HCT116 (cell line): Measurements from ENCODE around the gene UBXN11. TPM values are rescaled to one million over a fixed set of nuclear protein-coding genes. Genes with fewer than 3 reads are reported as not detected.
A peak's percentile ranks its signal among the peaks of the same experiment; 100 is the strongest.

Experiments
- ATAC-seq: fragments of 200-7000 bp; cut with Tn5 transposase; 2 replicates; pipeline ENCODE4 v1.9.1; 2020; ENCODE audit warnings: mild to moderate bottlenecking, moderate library complexity
- BruUV-seq: library from RNA; stranded (reverse); fragments of 400-500 nt; replicated peaks from 2 replicates; lab custom pipeline; 2021; lab: Mats Ljungman, UMichigan
- CTCF ChIA-PET: fragments of 300-600 bp; sonication (Branson Sonifier 250); formaldehyde crosslinking; loops from one replicate; lab custom pipeline; 2021; ENCODE audit warnings: antibody characterized with exemption; lab: Charles Lee
- POLR2A ChIA-PET: fragments of 300-600, 350-600 bp; sonication (Branson Sonifier 250); formaldehyde crosslinking; loops from one replicate; lab custom pipeline; 2021; ENCODE audit warnings: antibody characterized with exemption; lab: Charles Lee
- RAD21 ChIA-PET, 2 experiments: fragments of 300-600 bp; sonication (Branson Sonifier 250); formaldehyde crosslinking; loops; one replicate each; lab custom pipeline; 2023; ENCODE audit warnings: low total read pairs in 2 of 2; ENCODE audit not compliant: uncharacterized antibody in 2 of 2, unreplicated experiment in 2 of 2, low non-redundant PET in 1 of 2; lab: Charles Lee
- DNase-seq: peaks from one replicate; pipeline ENCODE4 v3.0.0-alpha.2; 2010; ENCODE audit warnings: low read depth, low spot score
- H2AFZ ChIP-seq: fragments of 200-600 bp; shearing (Covaris generic), sonication (generic); 2 replicates; pipeline ENCODE4 v1.6.1; 2017; ENCODE audit warnings: low read depth, mixed run types, mixed read lengths, antibody characterized with exemption, low read length; ENCODE audit not compliant: poor library complexity, severe bottlenecking
- H3K27ac ChIP-seq: 2 replicates; pipeline ENCODE4 v1.5.1; 2012; ENCODE audit warnings: low read depth, low read length
- H3K27me3 ChIP-seq: fragments of 200-600 bp; sonication (generic); 2 replicates; pipeline ENCODE4 v1.6.1; 2016; ENCODE audit warnings: mixed run types, low read length, mixed read lengths; ENCODE audit not compliant: insufficient read depth
- H3K36me3 ChIP-seq, 2 experiments: fragments of 200-500 bp in 1 of 2; fragments of 200-600 bp in 1 of 2; sonication (Bioruptor generic) in 1 of 2; sonication (generic) in 1 of 2; 2 replicates each; pipeline versions ENCODE4 v1.5.1 to v1.6.1; 2014 to 2016; ENCODE audit warnings: low read length in 2 of 2, inconsistent platforms in 1 of 2, mixed read lengths in 1 of 2, mixed run types in 1 of 2; ENCODE audit not compliant: insufficient read depth in 2 of 2, control insufficient read depth in 1 of 2
- H3K4me1 ChIP-seq, 2 experiments: fragments of 200-600 bp in 1 of 2; sonication (generic) in 1 of 2; 2 replicates each; pipeline versions ENCODE4 v1.5.1 to v1.6.1; 2012 to 2017; ENCODE audit warnings: low read length in 2 of 2, inconsistent platforms in 1 of 2, mild to moderate bottlenecking in 1 of 2, mixed read lengths in 1 of 2, mixed run types in 1 of 2, moderate library complexity in 1 of 2; ENCODE audit not compliant: insufficient read depth in 2 of 2, control insufficient read depth in 1 of 2
- H3K4me2 ChIP-seq: fragments of 200-600 bp; sonication (generic); 2 replicates; pipeline ENCODE4 v1.6.1; 2017; ENCODE audit warnings: mixed run types, low read length, mixed read lengths
- H3K4me3 ChIP-seq, 2 experiments: fragments of 200-600 bp in 1 of 2; sonication (generic) in 1 of 2; replicated peaks in 1 of 2; 2 replicates each; pipeline ENCODE4 v1.5.1; 2011 to 2016; ENCODE audit warnings: low read length in 2 of 2, control low read depth in 1 of 2, low read depth in 1 of 2, mild to moderate bottlenecking in 1 of 2, mixed read lengths in 1 of 2, mixed run types in 1 of 2
- H3K79me2 ChIP-seq: fragments of 200-600 bp; sonication (generic); 2 replicates; pipeline ENCODE4 v1.6.1; 2017; ENCODE audit warnings: mild to moderate bottlenecking, mixed run types, low read length, moderate library complexity, mixed read lengths; ENCODE audit not compliant: insufficient read depth
- H3K9ac ChIP-seq: fragments of 200-600 bp; sonication (generic); 2 replicates; pipeline ENCODE4 v1.6.1; 2016; ENCODE audit warnings: low read length, mixed read lengths
- H3K9me2 ChIP-seq: fragments of 200-600 bp; sonication (generic), shearing (Covaris generic); 2 replicates; pipeline ENCODE4 v1.6.1; 2017; ENCODE audit warnings: mixed run types, mild to moderate bottlenecking, moderate library complexity; ENCODE audit not compliant: insufficient read depth
- H3K9me3 ChIP-seq, 2 experiments: fragments of 200-500 bp in 1 of 2; fragments of 200-600 bp in 1 of 2; sonication (Bioruptor generic) in 1 of 2; sonication (generic) in 1 of 2; 2 replicates each; pipeline ENCODE4 v1.6.1; 2014 to 2017; ENCODE audit warnings: low read length in 2 of 2, mixed read lengths in 2 of 2, inconsistent platforms in 1 of 2, low read depth in 1 of 2, mild to moderate bottlenecking in 1 of 2, mixed run types in 1 of 2, moderate library complexity in 1 of 2; ENCODE audit not compliant: control insufficient read depth in 1 of 2, insufficient read depth in 1 of 2
- H4K20me1 ChIP-seq: fragments of 200-600 bp; sonication (generic), shearing (Covaris generic); 2 replicates; pipeline ENCODE4 v1.6.1; 2017; ENCODE audit warnings: mixed run types, mild to moderate bottlenecking, moderate library complexity; ENCODE audit not compliant: insufficient read depth
- SIN3A ChIP-seq: IDR thresholded peaks from 2 replicates; pipeline ENCODE4 v1.6.1; 2012; ENCODE audit warnings: low read depth
- intact Hi-C: fragments of 100-400 bp; cut with micrococcal nuclease; formaldehyde crosslinking; loops from 2 replicates; pipeline ENCODE4 v1.10.0; 2022
- total RNA-seq: library from RNA; stranded (reverse); gene quantifications from one replicate; pipeline ENCODE4 v1.2.1, GENCODE V29; 2021; ENCODE audit not compliant: unreplicated experiment
- TF ChIP-seq, protein P1 (sequence below), 3 experiments: fragments of 200-600 bp in 1 of 3; sonication (generic) in 1 of 3; IDR thresholded peaks in 2 of 3; conservative IDR thresholded peaks in 1 of 3; 2 replicates each; pipeline ENCODE4 v1.5.1; 2012 to 2017; ENCODE audit warnings: low read depth in 2 of 3, low read length in 2 of 3, antibody characterized with exemption in 1 of 3, borderline replicate concordance in 1 of 3, control low read depth in 1 of 3, mild to moderate bottlenecking in 1 of 3, mixed read lengths in 1 of 3, mixed run types in 1 of 3, moderate library complexity in 1 of 3; ENCODE audit not compliant: insufficient read depth in 1 of 3

The UBXN11 gene
- total RNA-seq, 1 experiment from 2014 or later, result 19.3 TPM

DNA sequence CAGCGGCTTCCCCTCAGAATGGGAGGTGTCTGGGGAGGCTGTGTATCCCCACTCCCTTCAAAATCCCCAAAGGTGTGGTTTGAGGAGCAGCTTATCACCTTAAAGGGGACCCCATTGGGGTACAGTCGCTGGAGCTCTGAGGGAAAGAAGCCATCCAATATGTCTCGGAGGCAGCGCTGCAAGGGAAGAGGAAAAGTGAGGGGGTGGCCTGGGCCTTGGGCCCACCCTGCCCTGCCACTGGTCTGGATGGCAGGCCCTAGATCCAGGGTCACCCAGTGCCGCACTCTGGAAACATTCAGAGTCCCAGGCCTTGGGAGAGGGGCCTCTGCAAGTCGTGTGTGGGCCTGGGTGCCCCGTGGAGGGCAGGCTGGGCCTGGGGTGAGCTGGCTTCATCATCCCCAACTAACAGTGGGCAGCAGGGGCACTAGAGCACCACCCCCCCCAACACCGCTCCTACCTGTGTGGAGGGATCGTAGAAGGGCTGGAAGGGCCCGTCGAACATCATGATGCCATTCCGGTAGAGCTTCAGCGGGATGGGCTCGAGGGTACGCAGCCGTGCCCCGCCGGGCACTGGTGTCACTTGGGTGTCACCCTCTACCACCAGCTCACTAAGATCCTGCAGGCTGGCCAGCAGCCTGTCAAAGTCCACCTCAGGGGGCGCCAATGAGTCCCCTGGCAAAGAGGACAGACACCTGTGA is 20.9 kb downstream of the UBXN11 start:
- Histone ChIP-seq H3K9me3 (no peaks in the 10 kb centered on the region), H4K20me1 (no peaks in the 10 kb centered on the region), H3K4me2 (peak overlapping the region; percentile 79), H3K4me1 (peaks cover 25 to 64% of the 10 kb centered on the region in 2 experiments), H3K79me2 (peaks cover 10% of the 10 kb centered on the region), H3K27ac (peak overlapping the region; percentile 58), H3K36me3 (no peaks in the 10 kb centered on the region; a peak in 1 of 4 replicates), H3K4me3 (no peak overlapping the region), H3K9me2 (no peaks in the 10 kb centered on the region), H3K9ac (peak overlapping the region; percentile 50; the same call in 1 of the 2 replicates), H3K27me3 (no peaks in the 10 kb centered on the region), H2AFZ (no peak overlapping the region)
- DNase-seq, result peak; percentile 58
- peak; percentile 64 for ATAC-seq
- BruUV-seq, result no TSS peak
- intact Hi-C loops, result loop anchor here (1.0 to 2.0 kb wide), 4 partner anchors 36 to 131 kb away; no protein-coding TSS in a partner anchor
- TF ChIP-seq, protein P1, sequence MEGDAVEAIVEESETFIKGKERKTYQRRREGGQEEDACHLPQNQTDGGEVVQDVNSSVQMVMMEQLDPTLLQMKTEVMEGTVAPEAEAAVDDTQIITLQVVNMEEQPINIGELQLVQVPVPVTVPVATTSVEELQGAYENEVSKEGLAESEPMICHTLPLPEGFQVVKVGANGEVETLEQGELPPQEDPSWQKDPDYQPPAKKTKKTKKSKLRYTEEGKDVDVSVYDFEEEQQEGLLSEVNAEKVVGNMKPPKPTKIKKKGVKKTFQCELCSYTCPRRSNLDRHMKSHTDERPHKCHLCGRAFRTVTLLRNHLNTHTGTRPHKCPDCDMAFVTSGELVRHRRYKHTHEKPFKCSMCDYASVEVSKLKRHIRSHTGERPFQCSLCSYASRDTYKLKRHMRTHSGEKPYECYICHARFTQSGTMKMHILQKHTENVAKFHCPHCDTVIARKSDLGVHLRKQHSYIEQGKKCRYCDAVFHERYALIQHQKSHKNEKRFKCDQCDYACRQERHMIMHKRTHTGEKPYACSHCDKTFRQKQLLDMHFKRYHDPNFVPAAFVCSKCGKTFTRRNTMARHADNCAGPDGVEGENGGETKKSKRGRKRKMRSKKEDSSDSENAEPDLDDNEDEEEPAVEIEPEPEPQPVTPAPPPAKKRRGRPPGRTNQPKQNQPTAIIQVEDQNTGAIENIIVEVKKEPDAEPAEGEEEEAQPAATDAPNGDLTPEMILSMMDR (IDR thresholded peaks at IDR 0.05 in 2 of 3, conservative IDR thresholded peaks at IDR 0.05 in 1 of 3; ENCODE audit: borderline replicate concordance in 1 of 3, insufficient read depth in 1 of 3, low read depth in 2 of 3, low read length in 2 of 3), result peak in 2 of 3 experiments; percentile 79 to 89; a peak in 4 of 6 replicates
- no peak for TF ChIP-seq SIN3A
- RAD21 ChIA-PET, result interaction anchor here (1.2 to 2.1 kb wide), 7 partner anchors 36 to 132 kb away, joined by 3 to 11 read pairs (median 4); no protein-coding TSS in a partner anchor
- CTCF ChIA-PET, result interaction anchor here (0.6 to 4.3 kb wide), 22 partner anchors 9 to 187 kb away, joined by 3 to 50 read pairs (median 8); partner anchors contain the start of genes CD52, CEP85 and HMGN2
- POLR2A ChIA-PET, result interaction anchor here (1.0 to 1.4 kb wide), 2 partner anchors 10 to 63 kb away, joined by 3 to 4 read pairs; no protein-coding TSS in a partner anchor
